Vagina (tissue), 2 donors: ENCODE results near the gene WNT2.
"Not testable (repeated sequence)": the region's sequence is repeated elsewhere in the genome, so short reads cannot be mapped to it uniquely, and the experiment has no call there.

Experiments used
- POLR2AphosphoS5 ChIP-seq, 2 donors: sonication (generic); formaldehyde crosslinking; IDR thresholded peaks; one replicate each; pipeline ENCODE4 v1.9.0; 2017; ENCODE audit warnings: antibody characterized with exemption in 2 of 2, mild to moderate bottlenecking in 2 of 2, low read depth in 1 of 2; ENCODE audit not compliant: insufficient read depth in 1 of 2
- TF ChIP-seq, protein P1 (sequence below), 3 experiments: fragments of 450-650 bp in 2 of 3; fragments of 200-600 bp in 1 of 3; sonication (generic) in 1 of 3; IDR thresholded peaks; one replicate each; pipeline ENCODE4 v1.5.1; 2017 to 2019; ENCODE audit warnings: antibody characterized with exemption in 3 of 3, mild to moderate bottlenecking in 2 of 3, moderate library complexity in 2 of 3

DNA sequence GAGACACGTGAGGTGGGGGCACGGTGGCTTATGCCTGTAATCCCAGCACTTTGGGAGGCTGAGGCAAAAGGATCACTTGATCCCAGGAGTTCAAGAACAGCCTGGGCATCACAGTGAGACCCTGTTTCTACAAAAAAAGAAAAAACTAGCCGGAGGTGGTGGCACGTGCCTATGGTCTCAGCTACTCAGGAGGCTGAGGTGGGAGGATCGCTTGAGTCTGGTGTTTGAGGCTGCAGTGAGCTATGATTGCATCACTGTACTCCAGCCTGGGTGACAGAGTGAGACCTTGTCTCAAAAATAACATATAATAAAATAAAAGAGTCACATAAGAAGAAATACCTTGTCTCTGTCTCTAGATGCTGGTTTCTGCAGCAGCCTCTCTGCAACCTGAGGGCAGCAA is 22.4 kb downstream of the WNT2 start:
- TF ChIP-seq, protein P1, sequence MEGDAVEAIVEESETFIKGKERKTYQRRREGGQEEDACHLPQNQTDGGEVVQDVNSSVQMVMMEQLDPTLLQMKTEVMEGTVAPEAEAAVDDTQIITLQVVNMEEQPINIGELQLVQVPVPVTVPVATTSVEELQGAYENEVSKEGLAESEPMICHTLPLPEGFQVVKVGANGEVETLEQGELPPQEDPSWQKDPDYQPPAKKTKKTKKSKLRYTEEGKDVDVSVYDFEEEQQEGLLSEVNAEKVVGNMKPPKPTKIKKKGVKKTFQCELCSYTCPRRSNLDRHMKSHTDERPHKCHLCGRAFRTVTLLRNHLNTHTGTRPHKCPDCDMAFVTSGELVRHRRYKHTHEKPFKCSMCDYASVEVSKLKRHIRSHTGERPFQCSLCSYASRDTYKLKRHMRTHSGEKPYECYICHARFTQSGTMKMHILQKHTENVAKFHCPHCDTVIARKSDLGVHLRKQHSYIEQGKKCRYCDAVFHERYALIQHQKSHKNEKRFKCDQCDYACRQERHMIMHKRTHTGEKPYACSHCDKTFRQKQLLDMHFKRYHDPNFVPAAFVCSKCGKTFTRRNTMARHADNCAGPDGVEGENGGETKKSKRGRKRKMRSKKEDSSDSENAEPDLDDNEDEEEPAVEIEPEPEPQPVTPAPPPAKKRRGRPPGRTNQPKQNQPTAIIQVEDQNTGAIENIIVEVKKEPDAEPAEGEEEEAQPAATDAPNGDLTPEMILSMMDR (IDR thresholded peaks at IDR 0.05): not testable (repeated sequence)
- not testable (repeated sequence) for TF ChIP-seq POLR2AphosphoS5 (IDR thresholded peaks at IDR 0.05; ENCODE audit: insufficient read depth in 1 of 2, low read depth in 1 of 2)
